H9 (cell line): ENCODE measurements around the gene GNB3. TPM values are rescaled to one million over a fixed set of nuclear protein-coding genes. Genes with fewer than 3 reads are reported as not detected.

Experiments used
- DNase-seq: peaks from one replicate; pipeline ENCODE4 v3.0.0-alpha.2; 2017
- H2AFZ ChIP-seq: one replicate; pipeline ENCODE4 v1.6.1; 2013; ENCODE audit warnings: mild to moderate bottlenecking, low read length, control low read depth, moderate library complexity
- H2AK5ac ChIP-seq: 2 replicates; pipeline ENCODE4 v1.6.1; 2013; ENCODE audit warnings: low read length, control low read depth, mixed read lengths; ENCODE audit not compliant: insufficient read length
- H2BK120ac ChIP-seq: one replicate; pipeline ENCODE4 v1.6.1; 2013; ENCODE audit warnings: low read depth, mild to moderate bottlenecking, low read length, control low read depth, inconsistent platforms; ENCODE audit not compliant: poor library complexity, severe bottlenecking
- H2BK12ac ChIP-seq: 2 replicates; pipeline ENCODE4 v1.6.1; 2013; ENCODE audit warnings: low read length, control low read depth, mixed read lengths, low read depth; ENCODE audit not compliant: insufficient read length
- H2BK15ac ChIP-seq: 2 replicates; pipeline ENCODE4 v1.6.1; 2013; ENCODE audit warnings: low read depth, low read length, control low read depth
- H2BK20ac ChIP-seq: one replicate; pipeline ENCODE4 v1.6.1; 2013; ENCODE audit warnings: low read depth, mild to moderate bottlenecking, low read length, control low read depth, inconsistent platforms; ENCODE audit not compliant: poor library complexity, severe bottlenecking
- H2BK5ac ChIP-seq: 2 replicates; pipeline ENCODE4 v1.6.1; 2013; ENCODE audit warnings: low read length, control low read depth, mixed read lengths; ENCODE audit not compliant: insufficient read length
- H3K14ac ChIP-seq: 2 replicates; pipeline ENCODE4 v1.6.1; 2013; ENCODE audit warnings: low read length, control low read depth; ENCODE audit not compliant: insufficient read depth
- H3K18ac ChIP-seq: 2 replicates; pipeline ENCODE4 v1.6.1; 2013; ENCODE audit warnings: low read depth, mild to moderate bottlenecking, mixed read lengths, low read length, control low read depth; ENCODE audit not compliant: insufficient read length
- H3K23ac ChIP-seq: 2 replicates; pipeline ENCODE4 v1.6.1; 2013; ENCODE audit warnings: low read length, control low read depth, mixed read lengths, low read depth; ENCODE audit not compliant: insufficient read length
- H3K23me2 ChIP-seq: 2 replicates; pipeline ENCODE4 v1.6.1; 2013; ENCODE audit warnings: low read depth, mild to moderate bottlenecking, mixed read lengths, low read length, control low read depth; ENCODE audit not compliant: insufficient read length, poor library complexity, severe bottlenecking
- H3K27ac ChIP-seq: 2 replicates; pipeline ENCODE4 v1.5.1; 2013; ENCODE audit warnings: low read length, control low read depth, mixed read lengths, low read depth; ENCODE audit not compliant: insufficient read length
- H3K27me3 ChIP-seq: 2 replicates; pipeline ENCODE4 v1.6.1; 2013; ENCODE audit warnings: low read length, control low read depth, inconsistent platforms; ENCODE audit not compliant: insufficient read depth
- H3K4ac ChIP-seq: 2 replicates; pipeline ENCODE4 v1.6.1; 2013; ENCODE audit warnings: low read depth, mild to moderate bottlenecking, control low read depth, inconsistent platforms, low read length, moderate library complexity
- H3K4me1 ChIP-seq: 2 replicates; pipeline ENCODE4 v1.6.1; 2013; ENCODE audit warnings: low read length, control low read depth, inconsistent platforms; ENCODE audit not compliant: insufficient read depth
- H3K4me2 ChIP-seq: 2 replicates; pipeline ENCODE4 v1.6.1; 2013; ENCODE audit warnings: low read length, control low read depth, mixed read lengths; ENCODE audit not compliant: insufficient read length, insufficient read depth
- H3K56ac ChIP-seq: 2 replicates; pipeline ENCODE4 v1.6.1; 2013; ENCODE audit warnings: low read depth, mild to moderate bottlenecking, mixed read lengths, low read length, control low read depth; ENCODE audit not compliant: insufficient read length
- H3K79me1 ChIP-seq: 2 replicates; pipeline ENCODE4 v1.6.1; 2013; ENCODE audit warnings: low read depth, mild to moderate bottlenecking, moderate library complexity, low read length, control low read depth, inconsistent platforms; ENCODE audit not compliant: insufficient read depth, poor library complexity, severe bottlenecking
- H3K79me2 ChIP-seq: 2 replicates; pipeline ENCODE4 v1.6.1; 2013; ENCODE audit warnings: low read length, control low read depth, inconsistent platforms; ENCODE audit not compliant: insufficient read depth
- H3K9ac ChIP-seq: 2 replicates; pipeline ENCODE4 v1.6.1; 2013; ENCODE audit warnings: low read length, control low read depth, mixed read lengths; ENCODE audit not compliant: insufficient read length; ENCODE audit errors: extremely low read depth
- H3K9me3 ChIP-seq: one replicate; pipeline ENCODE4 v1.6.1; 2013; ENCODE audit warnings: low read depth, low read length, inconsistent platforms; ENCODE audit not compliant: control insufficient read depth
- H3T11ph ChIP-seq: one replicate; pipeline ENCODE4 v1.6.1; 2013; ENCODE audit warnings: mild to moderate bottlenecking, low read length, control low read depth, inconsistent platforms
- H4K20me1 ChIP-seq: one replicate; pipeline ENCODE4 v1.6.1; 2013; ENCODE audit not compliant: control insufficient read depth, insufficient read length, insufficient read depth
- H4K5ac ChIP-seq: 2 replicates; pipeline ENCODE4 v1.6.1; 2013; ENCODE audit warnings: low read depth, mild to moderate bottlenecking, mixed read lengths, low read length, control low read depth; ENCODE audit not compliant: insufficient read length
- H4K8ac ChIP-seq: replicated peaks from 2 replicates; pipeline ENCODE4 v1.6.1; 2013; ENCODE audit warnings: low read length, control low read depth, mixed read lengths, low read depth; ENCODE audit not compliant: insufficient read length
- H4K91ac ChIP-seq: 2 replicates; pipeline ENCODE4 v1.6.1; 2013; ENCODE audit warnings: low read depth, mild to moderate bottlenecking, moderate library complexity, mixed read lengths, low read length, control low read depth; ENCODE audit not compliant: insufficient read length
- H3K27ac Mint-ChIP-seq, 3 experiments: 2 replicates in 2 of 3; 3 replicates in 1 of 3; pipeline ENCODE4 v1.8.0; 2020 to 2021; ENCODE audit warnings: mixed read lengths in 3 of 3, mild to moderate bottlenecking in 1 of 3, moderate library complexity in 1 of 3
- H3K27me3 Mint-ChIP-seq: 2 replicates; pipeline ENCODE4 v1.8.0; 2021; ENCODE audit warnings: low read depth, mild to moderate bottlenecking, moderate library complexity, mixed read lengths
- H3K36me3 Mint-ChIP-seq, 3 experiments: 2 replicates in 2 of 3; 3 replicates in 1 of 3; pipeline ENCODE4 v1.8.0; 2020 to 2021; ENCODE audit warnings: low read depth in 3 of 3, mixed read lengths in 3 of 3; ENCODE audit not compliant: insufficient read depth in 1 of 3
- H3K4me1 Mint-ChIP-seq, 2 experiments: 2 replicates each; pipeline ENCODE4 v1.8.0; 2020; ENCODE audit warnings: mixed read lengths in 2 of 2
- H3K4me3 Mint-ChIP-seq, 2 experiments: 2 replicates in 1 of 2; 3 replicates in 1 of 2; pipeline ENCODE4 v1.8.0; 2020 to 2021; ENCODE audit warnings: mild to moderate bottlenecking in 2 of 2, mixed read lengths in 2 of 2, moderate library complexity in 1 of 2
- H3K9me3 Mint-ChIP-seq, 2 experiments: 2 replicates in 1 of 2; 3 replicates in 1 of 2; pipeline ENCODE4 v1.8.0; 2020; ENCODE audit warnings: mild to moderate bottlenecking in 2 of 2, mixed read lengths in 2 of 2, moderate library complexity in 1 of 2
- CTCF ChIP-seq: fragments of 200-600 bp; sonication (generic); conservative IDR thresholded peaks from 3 replicates; pipeline ENCODE4 v1.8.0; 2021; ENCODE audit warnings: antibody characterized with exemption, mild to moderate bottlenecking
- WGBS: extraction: QIAGEN DNeasy Blood & Tissue Kit; methylation state at CpG from one replicate; pipeline ENCODE4 v1.1.7; 2013; ENCODE audit warnings: missing lambda C conversion rate, low lambda C conversion rate, mixed read lengths; ENCODE audit not compliant: insufficient read length; ENCODE audit errors: extremely low coverage; 5-methylcytosine and 5-hydroxymethylcytosine counted together
- total RNA-seq: library from RNA; stranded (reverse); gene quantifications from 2 replicates; pipeline ENCODE4 v1.2.1, GENCODE V29; 2021

Gene GNB3
- total RNA-seq, 1 experiment from 2014 or later: 17.3 TPM

DNA sequence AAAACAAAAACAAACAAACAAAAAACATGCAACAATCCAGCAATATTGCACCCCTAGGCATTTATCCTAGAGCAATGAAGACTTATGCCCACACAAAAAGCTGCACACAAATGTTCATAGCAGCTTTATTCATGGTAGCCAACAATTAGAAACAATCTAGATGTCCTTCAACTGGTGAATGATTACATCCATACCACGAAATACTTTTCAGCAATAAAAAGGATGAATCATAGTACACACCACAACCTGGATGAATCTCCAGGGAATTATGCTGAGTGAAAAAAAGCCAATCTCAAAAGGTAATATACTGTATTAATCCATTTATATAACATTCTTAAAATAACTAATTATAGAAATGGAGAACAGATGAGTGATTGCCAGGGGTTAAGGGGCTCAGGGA lies 33.6 kb upstream of the GNB3 start:
- Mint-ChIP-seq H3K27ac (no peak overlapping the region), H3K27me3 (peaks cover 19% of the 10 kb centered on the region), H3K9me3 (peaks cover 2 to 3% of the 10 kb centered on the region in 2 experiments; a peak in 3 of 5 replicates), H3K36me3 (peaks cover 0 to 4% (median 2%) of the 10 kb centered on the region in 3 experiments; a peak in 4 of 7 replicates), H3K4me3 (no peak overlapping the region; a peak in 1 of 5 replicates), H3K4me1 (peaks cover 19 to 25% of the 10 kb centered on the region in 2 experiments)
- Histone ChIP-seq H3T11ph (no peak overlapping the region), H3K23me2 (no peaks in the 10 kb centered on the region), H3K23ac (no peak overlapping the region), H3K79me1 (no peaks in the 10 kb centered on the region), H3K4me1 (peaks cover 2% of the 10 kb centered on the region; the same call in 1 of the 2 replicates), H3K27me3 (no peaks in the 10 kb centered on the region), H2AK5ac (no peak overlapping the region), H2BK5ac (no peak overlapping the region), H2BK20ac (no peak overlapping the region), H4K91ac (no peak overlapping the region), H3K79me2 (no peaks in the 10 kb centered on the region; the same call in 1 of the 2 replicates), H2BK15ac (no peak overlapping the region), H2BK120ac (no peak overlapping the region), H3K9me3 (no peaks in the 10 kb centered on the region), H3K18ac (no peak overlapping the region), H4K8ac (no peak overlapping the region), H2BK12ac (no peak overlapping the region), H3K9ac (no peak overlapping the region), H3K14ac (no peak overlapping the region), H4K5ac (no peak overlapping the region), H3K56ac (no peak overlapping the region), H2AFZ (no peak overlapping the region), H4K20me1 (no peaks in the 10 kb centered on the region), H3K27ac (no peak overlapping the region), H3K4me2 (no peak overlapping the region), H3K4ac (no peak overlapping the region)
- no CpG with 5 or more reads among the region's 1 CpG for WGBS
- DNase-seq: no peak
- TF ChIP-seq CTCF: no peak
